CD4-positive, alpha-beta T cell treated with Interleukin-1 beta for 1 hour (primary cell): ENCODE results near the gene TMEM176B.

Experiments used
- DNase-seq, 2 donors: peaks; one replicate each; pipeline ENCODE4 v3.0.0-alpha.2; 2020 to 2022

The TMEM176B gene

DNA sequence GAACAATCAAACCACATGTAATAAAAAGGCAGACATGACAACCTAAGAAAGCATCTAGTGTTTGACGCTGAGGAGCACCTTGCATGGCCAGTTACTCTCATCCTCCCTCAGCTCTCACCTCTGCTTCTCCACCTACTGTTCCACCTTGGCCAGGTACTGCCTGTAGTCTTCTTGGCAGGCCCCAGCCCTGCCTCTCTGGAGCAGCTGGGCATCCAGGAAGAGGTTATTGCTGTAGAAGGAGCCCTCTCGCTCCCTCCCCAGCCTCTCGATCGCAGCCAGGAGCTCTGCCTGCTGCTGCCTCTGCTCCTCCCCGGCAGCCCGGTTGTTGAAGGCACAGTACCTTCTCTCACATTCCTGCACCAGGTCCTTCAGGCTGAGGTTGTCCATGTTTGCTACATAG is 53.2 kb downstream of the TMEM176B start:
- no peak for DNase-seq

DNA sequence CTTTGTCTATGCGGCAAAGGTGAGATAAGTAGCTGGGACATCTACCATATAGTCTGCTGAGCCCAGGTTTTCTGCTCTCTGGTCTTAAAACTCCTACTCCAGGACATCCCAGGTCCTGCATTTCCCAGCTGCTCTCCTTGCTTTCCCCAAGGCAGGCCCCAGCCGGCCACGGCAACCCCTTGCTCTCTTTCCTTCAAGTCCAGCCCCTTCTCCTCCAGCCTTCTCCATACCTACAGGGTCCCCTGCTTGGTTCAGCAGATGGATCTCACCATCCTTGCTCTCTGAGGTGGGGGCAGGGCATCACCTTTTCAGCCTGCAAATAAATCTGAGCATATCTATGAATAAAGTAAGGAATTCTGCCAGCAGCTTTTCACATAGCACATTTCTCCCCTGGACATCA is 54.3 kb downstream of the TMEM176B start:
- no peak for DNase-seq

DNA sequence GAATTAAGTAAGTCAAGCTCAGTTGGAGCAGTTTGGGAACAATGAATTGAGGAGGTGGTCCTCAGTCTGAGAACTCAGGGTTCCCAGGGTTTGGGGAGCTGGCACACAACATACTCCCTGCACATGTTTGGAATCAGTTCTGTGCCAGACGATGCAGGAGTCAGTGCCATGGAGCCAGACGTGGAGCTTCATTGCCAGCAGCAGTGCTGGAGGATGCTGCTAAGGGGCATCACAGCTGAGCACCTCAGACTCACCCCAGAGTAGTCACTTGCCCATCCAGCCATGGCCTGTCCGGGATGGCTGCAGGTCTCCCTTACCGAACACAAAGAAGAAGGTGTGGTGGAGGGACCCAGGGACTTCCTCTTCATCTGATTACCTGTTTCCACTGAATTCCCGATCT is 55.1 kb downstream of the TMEM176B start:
- DNase-seq: no peak

DNA sequence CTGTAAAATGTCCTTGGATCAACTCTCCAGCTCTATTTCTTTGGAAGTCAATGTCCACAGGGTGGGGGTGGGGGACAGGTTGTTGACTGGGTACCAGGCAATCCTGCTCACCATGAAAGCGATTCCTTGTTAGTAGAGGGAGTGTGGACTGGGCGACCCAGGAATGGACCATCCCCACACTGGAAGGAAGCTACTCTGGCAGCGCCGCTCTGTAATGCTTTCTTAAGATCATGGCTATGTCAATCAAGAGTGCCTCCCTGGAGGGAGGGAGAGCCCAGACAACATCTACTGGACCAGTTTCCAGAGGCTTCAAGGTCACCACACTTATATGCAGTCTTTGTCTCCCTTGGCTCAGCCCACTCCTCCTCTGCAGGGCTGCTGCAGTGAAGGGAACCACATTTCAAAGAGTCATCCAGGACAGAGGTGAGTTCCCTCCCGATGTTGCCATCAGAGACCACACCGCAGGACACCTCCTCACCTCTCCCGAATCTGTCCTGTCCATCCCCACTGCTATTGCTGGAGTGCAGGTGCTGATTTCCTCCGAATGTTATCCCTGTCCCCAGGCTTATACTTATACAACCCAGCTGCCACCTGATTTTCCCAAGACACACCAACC is 56.0 kb downstream of the TMEM176B start:
- no peak for DNase-seq

DNA sequence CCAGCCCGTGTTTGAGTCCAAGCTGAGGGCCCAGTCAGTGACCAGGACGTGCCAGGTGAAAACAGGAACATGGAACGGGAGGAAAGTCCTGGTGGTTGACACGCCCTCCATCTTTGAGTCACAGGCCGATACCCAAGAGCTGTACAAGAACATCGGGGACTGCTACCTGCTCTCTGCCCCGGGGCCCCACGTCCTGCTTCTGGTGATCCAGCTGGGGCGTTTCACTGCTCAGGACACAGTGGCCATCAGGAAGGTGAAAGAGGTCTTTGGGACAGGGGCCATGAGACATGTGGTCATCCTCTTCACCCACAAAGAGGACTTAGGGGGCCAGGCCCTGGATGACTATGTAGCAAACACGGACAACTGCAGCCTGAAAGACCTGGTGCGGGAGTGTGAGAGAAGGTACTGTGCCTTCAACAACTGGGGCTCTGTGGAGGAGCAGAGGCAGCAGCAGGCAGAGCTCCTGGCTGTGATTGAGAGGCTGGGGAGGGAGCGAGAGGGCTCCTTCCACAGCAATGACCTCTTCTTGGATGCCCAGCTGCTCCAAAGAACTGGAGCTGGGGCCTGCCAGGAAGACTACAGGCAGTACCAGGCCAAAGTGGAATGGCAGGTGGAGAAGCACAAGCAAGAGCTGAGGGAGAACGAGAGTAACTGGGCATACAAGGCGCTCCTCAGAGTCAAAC is 57.7 kb downstream of the TMEM176B start:
- no peak for DNase-seq
